CD14-positive monocyte (primary cell): ENCODE measurements around the gene DPH5. TPM values are rescaled to one million over a fixed set of nuclear protein-coding genes. Genes with fewer than 3 reads are reported as not detected.
A peak's percentile ranks its signal among the peaks of the same experiment; 100 is the strongest.
"Not testable (repeated sequence)": the region's sequence is repeated elsewhere in the genome, so short reads cannot be mapped to it uniquely, and the experiment has no call there.

ENCODE experiments used
- DNase-seq, 3 donors: peaks; one replicate each; pipeline ENCODE4 v3.0.0-alpha.2; 2011 to 2022
- H2AFZ ChIP-seq: 2 replicates; pipeline ENCODE4 v1.6.0; 2012; ENCODE audit warnings: mild to moderate bottlenecking, low read depth, low read length, inconsistent platforms; ENCODE audit not compliant: insufficient read depth, poor library complexity, severe bottlenecking
- H3K27ac ChIP-seq, 2 donors: 1 replicate in 1 of 2; 2 replicates in 1 of 2; pipeline ENCODE4 v1.5.1; 2012 to 2013; ENCODE audit warnings: low read length in 2 of 2, control low read depth in 1 of 2, inconsistent platforms in 1 of 2, low read depth in 1 of 2, mild to moderate bottlenecking in 1 of 2
- H3K27me3 ChIP-seq, 2 donors: one replicate each; pipeline versions ENCODE4 v1.6.0 to v1.6.1; 2011 to 2013; ENCODE audit warnings: low read length in 2 of 2; ENCODE audit not compliant: control insufficient read depth in 2 of 2, insufficient read depth in 2 of 2
- H3K36me3 ChIP-seq, 2 donors: replicated peaks in 1 of 2; 1 replicate in 1 of 2; 2 replicates in 1 of 2; pipeline versions ENCODE4 v1.5.1 to v1.6.1; 2012 to 2013; ENCODE audit warnings: low read length in 2 of 2, control low read depth in 1 of 2, inconsistent platforms in 1 of 2, mild to moderate bottlenecking in 1 of 2; ENCODE audit not compliant: insufficient read depth in 2 of 2, control insufficient read depth in 1 of 2
- H3K4me1 ChIP-seq, 2 donors: 1 replicate in 1 of 2; 2 replicates in 1 of 2; pipeline versions ENCODE4 v1.5.1 to v1.6.1; 2012 to 2013; ENCODE audit warnings: low read length in 2 of 2, control low read depth in 1 of 2, inconsistent platforms in 1 of 2, mild to moderate bottlenecking in 1 of 2, moderate library complexity in 1 of 2; ENCODE audit not compliant: insufficient read depth in 2 of 2, control insufficient read depth in 1 of 2
- H3K4me2 ChIP-seq: replicated peaks from 2 replicates; pipeline ENCODE3; 2012; ENCODE audit warnings: low read length, moderate library complexity, mild to moderate bottlenecking; ENCODE audit not compliant: poor library complexity, severe bottlenecking; ENCODE audit errors: extremely low read depth
- H3K4me3 ChIP-seq, 3 experiments: fragments of 200-600 bp in 1 of 3; sonication (generic) in 1 of 3; replicated peaks in 1 of 3; 1 replicate in 2 of 3; 2 replicates in 1 of 3; pipeline ENCODE4 v1.5.1; 2011 to 2013; ENCODE audit warnings: low read length in 3 of 3, mild to moderate bottlenecking in 3 of 3, control low read depth in 2 of 3, low read depth in 2 of 3, inconsistent platforms in 1 of 3, moderate library complexity in 1 of 3
- H3K79me2 ChIP-seq: 2 replicates; pipeline ENCODE4 v1.6.0; 2012; ENCODE audit warnings: mild to moderate bottlenecking, control low read depth, inconsistent platforms, low read length, moderate library complexity; ENCODE audit not compliant: insufficient read depth
- H3K9ac ChIP-seq: 2 replicates; pipeline ENCODE4 v1.6.0; 2017; ENCODE audit warnings: low read length, mild to moderate bottlenecking; ENCODE audit not compliant: insufficient read depth, poor library complexity, severe bottlenecking
- H3K9me3 ChIP-seq, 2 donors: replicated peaks in 1 of 2; 1 replicate in 1 of 2; 2 replicates in 1 of 2; pipeline versions ENCODE4 v1.5.1 to v1.6.1; 2012 to 2013; ENCODE audit warnings: low read length in 2 of 2, control low read depth in 1 of 2; ENCODE audit not compliant: control insufficient read depth in 1 of 2, insufficient read depth in 1 of 2
- H4K20me1 ChIP-seq: 2 replicates; pipeline ENCODE4 v1.6.0; 2012; ENCODE audit warnings: mild to moderate bottlenecking, low read length, control low read depth, moderate library complexity; ENCODE audit not compliant: insufficient read depth
- H3K27ac Mint-ChIP-seq, 7 donors: one replicate each; pipeline ENCODE4 v1.8.0; 2020; ENCODE audit warnings: mild to moderate bottlenecking in 7 of 7, mixed read lengths in 7 of 7, moderate library complexity in 6 of 7, inconsistent platforms in 2 of 7
- H3K27me3 Mint-ChIP-seq, 3 donors: one replicate each; pipeline ENCODE4 v1.8.0; 2021 to 2022; ENCODE audit warnings: low read depth in 3 of 3, mild to moderate bottlenecking in 3 of 3, mixed read lengths in 3 of 3, moderate library complexity in 3 of 3, inconsistent platforms in 1 of 3
- H3K36me3 Mint-ChIP-seq, 2 donors: one replicate each; pipeline ENCODE4 v1.8.0; 2020; ENCODE audit warnings: mixed read lengths in 2 of 2, inconsistent platforms in 1 of 2, mild to moderate bottlenecking in 1 of 2
- H3K4me1 Mint-ChIP-seq: one replicate; pipeline ENCODE4 v1.8.0; 2020; ENCODE audit warnings: mild to moderate bottlenecking, mixed read lengths
- H3K4me3 Mint-ChIP-seq, 2 donors: one replicate each; pipeline ENCODE4 v1.8.0; 2020; ENCODE audit warnings: mild to moderate bottlenecking in 2 of 2, mixed read lengths in 2 of 2, moderate library complexity in 1 of 2
- H3K9me3 Mint-ChIP-seq, 7 donors: one replicate each; pipeline ENCODE4 v1.8.0; 2020 to 2022; ENCODE audit warnings: mixed read lengths in 7 of 7, mild to moderate bottlenecking in 6 of 7, moderate library complexity in 6 of 7, inconsistent platforms in 2 of 7
- CTCF ChIP-seq: fragments of 200-600 bp; IDR thresholded peaks from one replicate; pipeline ENCODE4 v1.8.0; 2022; ENCODE audit warnings: antibody characterized with exemption, mild to moderate bottlenecking
- WGBS: methylation state at CpG from one replicate; pipeline ENCODE4 v1.1.5; 2013; ENCODE audit warnings: missing lambda C conversion rate; ENCODE audit not compliant: insufficient coverage; 5-methylcytosine and 5-hydroxymethylcytosine counted together
- intact Hi-C, 2 donors: fragments of 100-400 bp; cut with micrococcal nuclease; formaldehyde crosslinking; loops; one replicate each; pipeline versions ENCODE4 v1.15.0 to v1.15.1; 2023
- polyA plus RNA-seq, 3 donors: library from polyadenylated mRNA; depleted of rRNA in 1 of 3; unstranded in 2 of 3; stranded (reverse) in 1 of 3; fragments of 300-500 nt in 2 of 3; fragments of >200 nt in 1 of 3; fragmentation: Illumina TruSeq in 2 of 3; gene quantifications; 1 replicate in 2 of 3; 2 replicates in 1 of 3; pipeline ENCODE4 v1.2.3, GENCODE V29; 2012 to 2021

DPH5 gene
- polyA plus RNA-seq, 3 donors = 10.3 to 14.3 (median 12.0) TPM

- H3K27ac Mint-ChIP-seq = no peak overlapping the region
- no peak for TF ChIP-seq CTCF
- H3K36me3 Mint-ChIP-seq = peaks cover 29 to 52% of the 10 kb centered on the region in 2 donors
Measured at GRCh38 chr1:100953960-100954730, 71.4 kb downstream of the DPH5 start.

GRCh38 chr1:100952970-100953369 is 72.6 kb downstream of the DPH5 start:
- H3K9me3 ChIP-seq, H3K9ac ChIP-seq, intact Hi-C loops, H3K27ac ChIP-seq, H3K4me3 Mint-ChIP-seq, H3K4me2 ChIP-seq, DNase-seq, H3K27me3 Mint-ChIP-seq, H3K27me3 ChIP-seq, H3K79me2 ChIP-seq, H3K9me3 Mint-ChIP-seq, H3K4me1 Mint-ChIP-seq, H3K4me1 ChIP-seq, H3K4me3 ChIP-seq, H2AFZ ChIP-seq: not testable (repeated sequence)
- Histone ChIP-seq H3K36me3 (peaks cover 21 to 49% of the 10 kb centered on the region in 2 donors), H4K20me1 (peaks cover 15% of the 10 kb centered on the region)
- WGBS = no CpG with 5 or more reads among the region's 1 CpG
- Mint-ChIP-seq H3K36me3 (peaks cover 36 to 59% of the 10 kb centered on the region in 2 donors), H3K27ac (peak overlapping the region in 2 of 7 donors; percentile 30 to 75)

More at GRCh38 chr1:100953960-100954730, 71.4 kb downstream of the DPH5 start:
- Histone ChIP-seq H3K4me2 (no peak overlapping the region), H3K27me3 (no peaks in the 10 kb centered on the region), H3K4me3 (no peak overlapping the region), H3K27ac (no peak overlapping the region), H3K9me3 (no peaks in the 10 kb centered on the region), H2AFZ (no peak overlapping the region), H3K36me3 (peaks cover 21 to 45% of the 10 kb centered on the region in 2 donors), H3K79me2 (no peaks in the 10 kb centered on the region), H4K20me1 (peaks cover 14% of the 10 kb centered on the region), H3K9ac (no peak overlapping the region), H3K4me1 (no peaks in the 10 kb centered on the region)
- Mint-ChIP-seq H3K27me3 (no peaks in the 10 kb centered on the region), H3K9me3 (peaks cover 0 to 3% (median 0%) of the 10 kb centered on the region in 7 donors), H3K4me3 (no peak overlapping the region), H3K4me1 (no peaks in the 10 kb centered on the region)
- intact Hi-C loops = no loop called here
- DNase-seq = no peak
- WGBS = no CpG with 5 or more reads among the region's 2 CpGs
